Stimulated activated naive CD4-positive, alpha-beta T cell treated with Interleukin-2 at 50 U/mL for 16 hours (primary cell): ENCODE measurements around the gene SLC15A1.

Experiments
- DNase-seq: peaks from one replicate; lab custom pipeline; 2025; lab: John Stamatoyannopoulos, UW

SLC15A1 gene

DNA sequence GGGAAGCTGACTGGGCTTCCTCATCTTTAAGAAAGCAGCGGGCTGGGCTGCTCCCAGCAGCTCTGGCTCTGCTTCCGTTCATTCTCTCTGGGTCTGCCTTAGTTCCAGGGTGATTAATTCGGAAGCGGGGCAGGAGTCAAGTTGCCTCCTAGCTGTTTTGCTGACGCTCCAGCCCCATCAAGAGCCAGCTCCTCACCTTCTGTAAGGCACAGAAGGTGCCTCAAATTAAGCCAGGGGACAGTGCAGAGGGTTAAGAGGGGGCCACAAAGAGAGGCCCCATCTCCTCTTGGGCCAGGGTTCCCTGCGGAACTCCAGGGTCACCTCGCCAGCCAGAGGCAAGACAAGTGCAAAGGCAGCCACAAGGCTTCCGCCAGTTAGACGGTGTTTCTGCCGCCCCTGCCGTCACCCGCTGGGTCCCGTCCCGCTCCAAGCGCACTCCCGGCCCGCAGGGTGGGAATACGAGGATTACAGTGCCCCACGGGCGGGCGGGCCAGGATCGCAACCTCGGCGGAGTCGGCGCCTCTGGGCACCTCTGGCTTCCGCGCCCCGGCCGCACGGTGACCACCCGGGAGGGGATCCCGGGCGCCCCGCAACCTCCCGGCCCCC lies 508 bp downstream of the SLC15A1 start:
- DNase-seq: no peak

DNA sequence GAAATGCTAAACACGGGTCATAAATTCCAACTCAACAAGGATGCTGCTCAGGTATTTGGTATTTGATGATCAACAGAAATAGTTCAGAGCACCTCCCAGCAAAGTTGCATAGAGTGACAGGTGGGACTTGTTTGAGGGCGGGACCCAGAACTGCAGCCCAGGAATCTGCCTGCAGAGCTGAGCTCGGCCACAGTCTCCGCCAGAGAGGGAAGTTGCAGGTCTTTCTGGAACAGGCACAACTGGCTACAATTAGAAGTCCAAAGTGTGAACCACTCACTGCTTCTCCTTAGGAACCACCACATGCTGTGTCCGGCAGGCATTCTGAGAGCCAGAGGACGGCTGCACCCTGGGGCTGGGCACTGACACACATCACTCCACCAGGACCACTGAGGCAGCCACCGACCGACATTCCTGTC lies 1.1 kb downstream of the SLC15A1 start:
- no peak for DNase-seq

DNA sequence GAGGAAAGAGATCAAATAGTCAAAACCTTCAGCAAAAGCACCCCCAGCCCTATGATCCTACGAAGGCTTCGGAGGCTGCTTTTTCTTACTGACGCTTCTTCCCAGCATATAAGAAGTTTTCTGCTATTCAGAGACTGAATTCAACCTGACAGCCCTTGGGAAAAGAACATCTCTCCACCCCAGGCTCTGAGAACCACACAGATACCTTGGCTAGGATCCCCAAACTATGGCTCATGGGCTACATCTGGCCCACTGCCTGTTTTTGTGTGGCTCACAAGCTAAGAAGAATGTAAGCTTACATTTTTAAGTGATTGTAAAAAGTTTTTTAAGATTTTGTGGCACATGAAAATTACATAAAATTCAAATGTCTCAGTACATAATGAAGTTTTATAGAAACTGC lies 3.0 kb downstream of the SLC15A1 start:
- DNase-seq: no peak

DNA sequence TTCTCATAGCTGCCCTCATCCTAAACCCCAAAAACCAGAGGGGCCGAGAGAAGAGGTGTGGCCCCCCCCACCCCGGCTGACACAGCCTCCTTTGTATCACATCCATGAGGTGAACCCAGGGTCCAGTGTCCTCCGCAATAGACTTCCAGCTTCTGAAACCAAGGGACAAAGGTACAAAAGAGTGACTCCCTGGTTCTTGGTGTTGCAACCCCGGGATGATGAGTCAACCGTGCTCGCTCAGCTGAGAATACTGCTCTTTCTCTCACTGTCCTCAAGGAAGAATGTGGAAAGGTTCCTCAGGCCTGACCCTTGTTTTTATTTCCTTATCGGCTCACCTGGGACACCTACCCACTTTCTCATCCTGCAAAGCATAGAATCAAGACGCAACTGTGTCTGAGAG lies 5.5 kb downstream of the SLC15A1 start:
- no peak for DNase-seq

DNA sequence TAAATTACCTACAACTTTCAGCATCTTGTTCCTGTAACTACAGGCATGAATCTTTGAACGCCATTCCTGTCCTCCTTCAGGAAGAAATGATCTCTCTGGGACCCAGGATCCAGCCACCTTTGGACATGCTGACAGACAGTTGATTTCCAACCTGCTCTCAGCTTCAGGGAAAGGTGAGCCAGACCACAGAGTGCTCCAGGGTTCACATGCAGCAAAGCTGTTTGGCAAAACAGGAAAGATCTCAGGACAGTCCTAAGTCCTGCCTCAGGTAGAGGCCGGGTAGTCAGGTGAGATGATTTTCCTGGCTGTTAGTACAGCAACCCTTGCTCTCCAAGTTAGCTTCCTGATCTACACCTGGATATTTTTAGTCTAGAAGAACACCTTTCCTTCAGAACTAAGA lies 9.1 kb downstream of the SLC15A1 start:
- no peak for DNase-seq

DNA sequence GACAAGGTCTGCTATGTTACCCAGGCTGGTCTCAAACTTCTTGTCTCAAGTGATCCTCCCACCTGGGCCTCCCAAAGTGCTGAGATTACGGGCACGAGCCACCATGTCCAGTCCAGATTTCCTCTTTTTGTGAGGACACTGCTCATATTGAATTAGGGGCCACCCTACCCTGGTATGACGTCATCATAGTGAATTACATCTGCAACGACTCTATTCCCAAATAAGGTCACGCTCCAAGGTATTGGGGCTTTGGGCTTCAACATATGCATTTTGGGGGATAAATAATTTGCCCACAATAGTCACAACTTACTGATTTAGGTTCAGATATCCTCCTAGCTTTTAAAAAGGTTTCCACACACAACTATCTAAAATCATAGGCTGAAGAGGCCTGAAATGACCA lies 9.5 kb downstream of the SLC15A1 start:
- no peak for DNase-seq

DNA sequence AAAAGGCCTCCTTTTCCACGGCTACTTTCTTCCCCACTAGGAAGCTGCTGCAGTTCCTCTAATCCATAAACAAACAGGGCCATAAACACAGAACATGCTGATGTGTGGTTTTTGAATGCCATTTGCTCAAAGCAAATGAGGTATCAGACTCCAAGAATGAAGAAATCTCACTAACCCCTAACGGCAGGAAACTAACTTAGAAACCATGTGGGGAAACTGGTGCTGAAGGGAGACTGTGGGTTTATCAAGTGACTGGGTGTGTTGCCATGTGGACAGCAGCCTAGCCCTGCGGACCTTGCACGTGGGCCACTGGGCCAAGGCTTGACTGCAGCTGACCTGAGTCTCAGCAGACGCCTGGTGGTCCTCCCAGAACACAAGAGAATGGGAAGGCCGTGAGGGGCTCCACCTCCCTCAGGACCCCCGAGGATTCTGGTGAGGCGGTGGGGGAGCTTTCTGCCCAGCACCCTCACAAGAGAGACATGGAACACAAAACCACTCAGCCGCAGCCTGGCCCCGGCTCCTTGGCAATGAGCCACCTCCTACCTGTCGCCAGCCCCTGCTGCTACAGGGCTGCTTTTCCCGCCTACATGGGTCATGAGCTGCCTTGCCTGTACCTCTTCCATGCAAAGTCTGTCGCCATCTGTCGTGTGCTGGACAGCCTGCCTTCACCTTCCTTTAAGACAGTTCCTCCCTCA lies 10.6 kb downstream of the SLC15A1 start:
- DNase-seq: no peak

DNA sequence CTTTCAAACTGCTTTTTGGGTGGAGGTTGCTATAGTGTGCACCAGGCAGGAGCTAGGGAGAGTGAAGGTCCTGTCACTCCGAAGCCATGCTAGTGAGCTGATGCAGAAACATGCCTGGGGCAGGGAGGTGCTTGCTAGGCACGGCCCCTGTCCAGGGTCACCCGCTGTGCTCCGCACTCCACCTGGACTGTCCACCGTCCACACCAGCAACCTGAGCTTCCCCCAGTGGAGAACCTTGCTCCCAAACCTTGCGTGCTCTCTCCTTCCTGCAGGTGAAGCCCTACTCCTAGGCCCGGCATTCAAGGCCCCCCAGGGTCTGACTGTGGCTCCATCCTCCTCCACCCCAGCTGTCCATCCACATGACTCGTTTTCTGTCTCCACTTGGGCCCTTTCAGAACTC lies 12.3 kb downstream of the SLC15A1 start:
- DNase-seq: no peak

DNA sequence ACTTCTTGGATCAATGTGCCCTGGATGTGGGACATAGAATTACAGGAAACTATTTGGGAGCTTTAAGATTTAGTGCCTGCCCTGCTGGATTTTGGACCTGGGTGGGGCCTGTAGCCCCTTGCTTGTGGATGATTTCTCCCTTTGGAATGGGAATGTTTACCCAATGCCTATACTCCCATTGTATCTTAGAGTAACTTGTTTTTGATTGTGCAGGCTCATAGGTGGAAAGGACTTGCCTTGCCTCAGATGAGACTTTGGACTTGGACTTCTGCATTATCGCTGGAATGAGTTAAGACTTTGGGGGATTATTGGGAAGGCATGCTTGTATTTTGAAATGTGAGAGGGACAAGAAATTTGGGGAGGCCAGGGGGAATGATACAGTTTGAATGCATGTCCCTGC lies 13.5 kb downstream of the SLC15A1 start:
- DNase-seq: no peak

DNA sequence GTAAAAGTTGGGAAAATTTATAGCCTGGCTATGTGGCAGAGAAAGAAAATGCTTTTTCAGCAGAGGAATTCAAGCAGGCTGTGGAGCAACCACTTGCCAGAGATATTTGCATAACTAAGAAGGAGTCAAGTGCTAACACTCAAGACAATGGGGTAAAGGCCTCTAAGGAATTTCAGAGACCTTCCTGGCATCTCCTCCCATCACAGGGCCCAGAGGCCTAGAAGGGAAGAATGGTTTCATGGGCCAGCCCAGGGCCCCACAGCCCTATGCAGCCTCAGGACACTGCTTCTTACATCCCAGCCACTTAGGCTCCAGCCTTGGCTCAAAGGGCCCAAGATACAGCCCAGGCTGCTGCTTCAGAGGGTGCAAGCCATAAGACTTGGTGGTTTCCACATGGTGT lies 14.3 kb downstream of the SLC15A1 start:
- no peak for DNase-seq

DNA sequence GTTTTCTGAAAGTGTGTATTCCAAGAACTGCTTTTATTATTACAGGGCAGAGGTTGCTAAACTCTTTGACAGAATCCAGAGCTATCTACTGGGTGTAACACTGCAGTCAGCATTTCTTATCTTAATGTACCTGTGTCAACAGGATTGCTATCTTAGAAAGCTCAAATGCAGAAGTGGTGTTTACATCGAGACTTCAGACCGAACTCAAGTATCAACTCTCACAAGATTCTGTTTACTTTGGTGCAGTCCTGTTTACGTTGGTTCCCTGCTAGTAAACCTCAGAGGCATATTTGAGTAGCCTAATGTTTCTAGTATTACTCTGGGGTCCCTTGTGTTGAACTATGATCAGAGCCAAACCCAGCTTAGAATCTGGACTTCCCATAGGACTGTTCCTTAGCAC lies 20.5 kb downstream of the SLC15A1 start:
- DNase-seq: no peak

DNA sequence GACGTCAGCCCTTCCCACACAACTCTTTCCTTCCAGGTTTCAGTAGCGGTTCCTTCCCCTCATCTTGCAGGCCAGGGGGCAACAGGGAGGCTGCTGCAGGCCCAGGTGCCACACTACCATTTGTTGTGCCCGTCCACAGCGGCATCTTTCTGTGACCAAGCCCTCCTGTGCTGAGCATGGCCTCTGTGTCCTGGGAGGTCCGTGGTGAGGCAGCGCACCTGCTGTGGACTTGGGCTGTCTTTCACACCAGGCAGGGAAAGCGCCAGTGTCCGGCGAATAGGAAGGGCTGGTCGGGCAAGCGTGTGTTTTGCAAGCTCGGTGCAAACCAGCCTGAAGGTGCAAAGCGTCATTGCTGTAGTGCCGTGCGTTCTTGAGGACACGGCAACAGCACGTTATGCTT lies 21.4 kb downstream of the SLC15A1 start:
- no peak for DNase-seq

DNA sequence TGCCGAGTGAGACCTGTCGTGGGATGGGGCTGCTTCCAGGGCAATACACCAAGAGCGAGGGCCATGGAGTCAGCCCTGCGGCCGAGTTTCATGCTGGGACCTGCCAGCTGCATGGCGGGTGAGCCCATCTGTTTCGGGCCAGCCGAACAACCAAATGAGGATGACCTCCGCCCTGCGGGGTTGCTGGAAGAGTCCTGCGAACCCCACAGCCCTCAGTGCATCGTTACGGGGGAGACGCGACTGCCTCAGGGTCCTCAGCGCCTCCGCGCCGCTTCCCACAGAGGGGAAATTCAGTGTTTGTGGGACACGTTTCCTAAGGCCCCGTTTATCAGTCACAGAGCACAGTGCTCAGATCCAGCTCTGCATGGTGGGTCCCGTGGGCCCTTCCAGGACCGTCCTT lies 22.0 kb downstream of the SLC15A1 start:
- DNase-seq: no peak

DNA sequence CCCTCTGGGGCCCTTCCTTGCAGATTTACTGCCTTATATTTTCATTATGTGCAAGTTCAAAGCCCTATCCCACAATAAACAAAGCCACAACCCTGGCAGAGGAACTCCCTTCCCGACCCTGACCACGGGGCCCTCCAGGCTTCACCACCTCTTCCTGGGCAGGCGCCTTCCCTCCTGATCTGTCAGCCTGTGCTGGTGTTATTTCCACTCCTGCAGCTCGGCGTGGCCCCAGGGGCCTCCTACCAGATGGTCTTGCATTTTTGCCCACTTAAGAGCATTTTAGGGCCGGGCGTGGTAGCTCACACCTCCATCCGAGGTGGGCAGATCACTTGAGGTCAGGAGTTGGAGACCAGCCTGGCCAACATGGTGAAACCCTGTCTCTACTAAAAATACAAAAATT lies 22.8 kb downstream of the SLC15A1 start:
- DNase-seq: no peak

DNA sequence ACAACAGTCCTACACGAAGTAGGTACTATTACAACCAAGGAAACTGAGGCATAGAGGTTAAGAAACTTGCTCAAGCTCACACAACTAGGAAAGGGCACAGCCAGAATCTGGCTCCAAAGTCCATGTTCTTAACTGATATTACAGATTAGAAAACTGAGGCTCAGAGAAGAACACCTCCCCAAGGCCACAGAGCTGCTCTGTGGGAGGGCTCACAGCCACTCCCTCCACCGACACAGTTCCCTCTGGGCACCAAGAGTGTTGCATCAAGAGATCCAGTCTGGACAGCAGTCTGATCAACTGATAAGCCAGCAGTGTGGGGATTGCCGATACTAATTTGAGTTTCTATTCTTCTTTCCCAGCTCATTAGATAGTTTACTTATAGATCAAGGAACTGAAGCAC lies 29.5 kb downstream of the SLC15A1 start:
- DNase-seq: no peak

DNA sequence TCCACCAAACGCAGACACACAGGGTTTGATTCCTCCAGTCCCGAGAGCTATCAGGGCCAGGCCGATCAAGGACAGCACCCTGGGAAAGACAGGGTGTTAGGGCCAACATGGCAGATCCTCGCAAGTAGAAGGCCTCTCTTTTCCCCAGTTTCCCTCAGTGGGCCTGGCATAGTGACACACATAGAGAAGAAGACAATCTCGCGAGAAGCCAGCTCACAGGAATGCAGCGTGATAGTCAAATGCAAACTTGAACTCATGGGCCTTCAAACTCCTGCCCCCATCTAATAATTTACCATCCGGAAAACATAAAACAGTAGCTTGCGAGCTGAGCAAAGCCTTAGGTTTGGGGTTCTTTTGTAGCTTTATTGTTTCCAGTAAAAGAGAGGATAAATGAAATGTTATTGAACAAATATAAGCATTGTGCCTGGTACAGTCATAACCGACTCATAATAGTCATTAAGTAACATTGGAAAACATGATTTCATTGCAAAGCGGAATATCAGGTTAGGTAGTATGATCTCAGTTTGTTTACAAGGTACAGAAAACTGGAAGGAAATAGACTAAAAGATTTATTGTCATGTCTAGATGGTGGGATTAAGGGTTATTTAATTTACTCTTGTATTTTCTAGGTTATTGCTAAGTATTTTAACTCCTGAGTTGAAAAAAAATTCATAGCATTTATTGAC lies 30.5 kb downstream of the SLC15A1 start:
- no peak for DNase-seq

DNA sequence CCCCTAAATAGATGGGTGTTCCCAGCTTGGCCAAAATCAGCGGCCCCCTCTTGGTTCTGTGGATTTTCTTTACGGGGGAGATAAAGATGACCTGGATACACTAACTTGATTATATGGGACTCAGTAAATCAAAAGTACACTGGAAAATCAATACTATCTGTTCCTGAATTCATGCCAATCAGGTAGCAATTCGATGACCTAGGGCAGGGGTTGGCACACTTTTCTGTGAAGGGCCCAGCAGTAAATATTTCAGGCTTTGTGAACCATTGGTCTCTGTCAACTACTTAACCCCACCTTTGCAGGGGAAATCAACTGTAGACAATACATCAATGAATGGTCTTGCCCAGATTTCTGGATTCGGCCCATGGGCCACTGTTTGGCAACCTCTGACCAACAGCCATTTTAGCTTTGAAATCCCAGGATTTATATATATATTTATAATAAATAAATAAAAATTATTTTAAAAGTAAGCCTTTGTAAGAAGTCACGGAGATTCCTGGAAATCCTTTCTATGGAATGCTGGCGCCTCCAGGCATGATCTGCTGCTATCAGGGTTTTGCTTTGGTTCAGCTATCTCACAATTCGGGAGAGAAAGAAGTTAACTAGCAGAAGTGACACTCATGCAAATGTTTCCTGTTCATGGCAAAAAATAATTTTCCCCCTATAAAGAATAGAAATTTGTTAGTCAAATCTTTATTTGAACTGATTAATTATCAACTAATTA lies 32.8 kb downstream of the SLC15A1 start:
- no peak for DNase-seq

DNA sequence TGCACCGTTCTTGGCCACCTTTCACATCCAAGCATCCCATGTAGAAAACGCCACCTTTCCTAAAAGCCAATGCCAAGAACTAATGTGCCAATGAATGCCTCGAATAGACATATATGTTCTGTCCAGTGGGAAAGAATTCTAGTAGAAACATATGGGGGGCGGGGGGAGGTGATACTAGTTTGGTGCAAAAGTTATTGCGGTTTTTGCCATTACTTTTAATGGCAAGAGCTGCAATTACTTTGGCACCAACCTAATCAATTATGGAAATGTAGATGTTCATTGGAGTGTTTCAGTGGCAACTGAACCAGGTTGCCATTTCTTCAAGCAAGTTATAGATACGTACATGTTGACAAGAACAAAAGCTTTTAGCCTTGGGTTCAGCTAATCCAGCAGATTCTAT lies 34.6 kb downstream of the SLC15A1 start:
- no peak for DNase-seq

DNA sequence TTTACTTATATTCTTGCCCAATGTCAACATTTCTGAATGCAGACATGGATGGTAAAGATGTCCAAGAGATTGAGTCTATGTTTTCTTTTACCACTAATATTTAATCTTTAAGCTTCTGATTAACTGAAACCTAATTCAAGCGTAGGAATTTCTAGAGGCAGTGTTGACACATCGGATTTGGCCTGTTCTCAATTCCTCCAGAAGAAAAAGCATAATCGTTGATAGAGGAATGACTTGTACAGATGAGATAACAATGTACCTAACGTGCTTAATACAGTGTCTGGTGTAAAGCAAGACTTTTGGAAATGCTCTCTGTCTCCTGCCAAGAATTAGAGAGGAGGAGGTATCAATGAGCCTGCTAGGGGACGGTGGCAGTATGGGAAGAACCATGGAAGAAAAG lies 35.2 kb downstream of the SLC15A1 start:
- no peak for DNase-seq

DNA sequence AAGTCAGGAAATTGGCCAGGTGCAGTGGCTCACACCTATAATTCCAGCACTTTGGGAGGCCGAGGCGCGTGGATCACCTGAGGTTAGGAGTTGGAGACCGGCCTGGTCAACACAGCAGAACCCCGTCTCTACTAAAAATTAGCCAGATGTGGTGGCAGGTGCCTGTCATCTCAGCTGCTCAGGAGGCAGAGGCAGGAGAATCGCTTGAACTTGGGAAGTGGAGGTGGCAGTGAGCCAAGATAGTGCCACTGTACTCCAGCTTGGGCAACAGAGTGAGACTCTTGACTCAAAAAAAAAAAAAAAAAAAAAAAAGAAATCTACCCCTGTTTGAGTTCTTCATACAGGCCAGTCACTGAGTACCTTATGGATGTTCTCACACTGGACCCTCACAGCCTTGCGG lies 42.0 kb downstream of the SLC15A1 start:
- DNase-seq: no peak

DNA sequence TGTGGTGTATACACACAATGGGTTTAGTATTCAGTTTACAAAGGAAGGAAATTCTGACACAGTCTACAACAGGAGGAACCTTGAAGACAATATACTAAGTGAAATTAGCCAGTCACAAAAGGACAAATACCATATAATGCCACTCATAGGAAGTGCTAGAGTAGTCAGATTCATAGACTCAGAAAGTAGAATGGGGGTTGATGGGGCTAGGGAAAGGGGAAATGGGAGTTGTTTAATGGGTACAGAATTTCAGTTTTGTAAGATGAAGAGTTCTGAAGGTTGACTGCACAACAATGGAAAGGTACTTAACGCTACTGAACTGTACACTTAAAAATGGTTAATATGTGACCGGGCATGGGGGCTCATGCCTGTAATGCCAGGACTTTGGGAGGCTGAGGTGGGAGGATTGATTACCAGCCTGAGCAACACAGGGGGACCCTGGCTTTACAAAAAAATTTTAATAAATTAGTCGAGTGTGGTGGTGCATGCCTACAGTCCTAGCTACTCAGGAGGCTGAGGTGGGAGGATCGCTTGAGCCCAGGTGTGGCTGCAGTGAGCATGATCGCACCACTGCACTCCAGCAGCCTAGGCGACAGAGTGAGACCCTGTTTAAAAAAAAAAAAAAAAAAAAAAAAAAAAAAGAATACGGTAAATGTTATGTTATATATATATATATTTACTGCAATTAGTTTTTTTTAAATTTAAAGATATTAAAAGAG lies 45.0 kb downstream of the SLC15A1 start:
- DNase-seq: no peak

DNA sequence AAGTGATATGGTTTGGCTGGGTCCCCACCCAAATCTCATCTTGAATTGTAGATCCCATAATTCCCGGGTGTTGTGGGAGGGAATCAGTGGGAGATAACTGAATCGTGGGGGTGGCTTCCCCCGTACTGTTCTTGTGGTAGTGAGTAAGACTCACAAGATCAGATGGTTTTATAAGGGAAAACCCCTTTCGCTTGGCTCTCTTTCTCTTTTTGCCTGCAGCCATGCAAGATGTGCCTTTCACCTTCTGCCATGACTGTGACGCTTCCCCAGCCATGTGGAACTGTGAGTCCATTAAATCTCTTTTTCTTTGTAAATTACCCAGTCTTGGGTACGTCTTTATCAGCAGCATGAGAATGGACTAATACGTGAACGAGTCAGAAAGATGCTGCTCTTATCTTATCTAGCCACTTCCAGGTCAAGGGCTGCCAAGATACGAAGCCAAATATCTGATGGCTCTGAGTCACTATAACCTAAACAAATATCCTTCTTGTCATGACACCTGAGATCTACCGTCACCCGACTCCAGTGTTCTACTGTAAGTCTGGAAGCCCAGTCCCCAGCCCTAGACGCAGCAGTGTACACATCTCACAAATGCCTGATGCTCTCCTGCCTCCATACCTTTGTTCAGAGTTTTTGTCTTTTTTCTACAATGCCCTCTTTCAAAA lies 45.9 kb downstream of the SLC15A1 start:
- no peak for DNase-seq
